Measurements from ENCODE around the gene PHB1. TPM values are rescaled to one million over a fixed set of nuclear protein-coding genes. Genes with fewer than 3 reads are reported as not detected.

PHB1 gene
- total RNA-seq, 2 experiments from 2014 or later: 24.2 to 31.6 TPM

DNA sequence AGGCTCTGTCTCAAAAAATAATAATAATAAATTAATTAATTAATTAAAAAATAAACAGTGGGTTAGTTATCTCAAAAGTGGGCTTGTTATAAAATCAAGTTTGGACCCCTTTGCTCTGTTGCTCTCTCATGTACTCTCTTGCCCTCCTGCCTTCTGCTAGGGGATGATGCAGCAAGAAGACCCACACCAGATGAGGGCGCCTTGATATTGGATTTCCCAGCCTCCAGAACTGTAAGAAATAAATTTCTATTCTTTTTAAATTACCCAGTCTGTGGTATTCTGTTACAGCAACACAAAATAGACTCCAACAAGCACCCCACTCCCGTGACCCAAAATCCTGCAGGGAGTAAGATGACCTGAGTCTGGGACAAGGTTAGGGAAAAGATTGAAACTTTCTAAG is 50.6 kb downstream of the PHB1 start:
- ATAC-seq (ENCODE audit: poor library complexity) (no peak), DNase-seq (no peak)
- Histone ChIP-seq H3K27ac (ENCODE audit: low read depth in 1 of 2, low read length in 2 of 2) (no peak overlapping the region), H3K4me1 (ENCODE audit: insufficient read depth, low read length) (peaks cover 33% of the 10 kb centered on the region), H3K4me3 (ENCODE audit: low read length) (no peak overlapping the region), H3K27me3 (ENCODE audit: control insufficient read depth in 1 of 2, insufficient read depth in 2 of 2, low read length in 2 of 2) (no peaks in the 10 kb centered on the region), H3K36me3 (ENCODE audit: insufficient read depth, low read length) (no peaks in the 10 kb centered on the region), H3K9me3 (ENCODE audit: control insufficient read depth in 1 of 2, insufficient read depth in 1 of 2, low read length in 2 of 2) (no peaks in the 10 kb centered on the region)
- ChIA-PET POLR2A (interaction anchor here (3.1 to 6.5 kb wide), 2 partner anchors 21 to 25 kb away, joined by 7 to 65 read pairs; no protein-coding TSS in a partner anchor), CTCF (interaction anchor here (0.6 to 1.4 kb wide), 3 partner anchors 9 to 48 kb away, joined by 3 to 4 read pairs (median 4); no protein-coding TSS in a partner anchor)
- Mint-ChIP-seq H3K4me1 (ENCODE audit: low read depth) (peaks cover 40% of the 10 kb centered on the region), H3K36me3 (ENCODE audit: low read depth) (peaks cover 8% of the 10 kb centered on the region), H3K9me3 (no peaks in the 10 kb centered on the region), H3K27me3 (no peaks in the 10 kb centered on the region), H3K27ac (no peak overlapping the region), H3K4me3 (peak overlapping the region; percentile 42)
- intact Hi-C loops (cut with DNase I, micrococcal nuclease): loop anchor here in 1 of 2 experiments (2.0 kb wide), 1 partner anchor 31 kb away; no protein-coding TSS in a partner anchor
- no peak for TF ChIP-seq CTCF (IDR thresholded peaks at IDR 0.05)

DNA sequence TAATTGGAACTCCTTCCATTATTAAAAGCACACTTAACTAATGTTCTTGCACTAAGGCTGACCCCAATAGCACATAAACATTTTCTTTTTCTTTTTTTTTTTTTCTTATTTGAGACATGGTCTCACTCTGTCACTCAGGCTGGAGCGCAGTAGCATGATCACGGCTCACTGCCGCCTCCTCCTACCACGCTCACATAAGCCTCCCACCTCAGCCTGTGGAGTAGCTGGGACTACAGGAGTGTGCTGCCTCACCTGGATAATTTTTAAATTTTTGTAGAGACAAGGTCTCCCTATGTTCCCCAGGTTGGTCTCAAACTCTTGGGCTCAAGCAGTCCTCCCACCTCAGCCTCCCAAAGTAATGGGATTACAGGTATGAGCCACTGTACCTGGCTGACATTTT is 51.4 kb downstream of the PHB1 start:
- intact Hi-C loops (cut with DNase I, micrococcal nuclease): loop anchor here in 1 of 2 experiments (2.0 kb wide), 1 partner anchor 426 kb away; the partner anchor contains the start of gene KAT7
- ChIA-PET CTCF (no interaction called here), POLR2A (interaction anchor here (1.1 to 6.5 kb wide), 4 partner anchors 13 to 26 kb away, joined by 3 to 65 read pairs (median 6); no protein-coding TSS in a partner anchor)
- ATAC-seq (ENCODE audit: poor library complexity): no peak
- Mint-ChIP-seq H3K27me3 (no peaks in the 10 kb centered on the region), H3K4me3 (peak overlapping the region; percentile 92), H3K36me3 (ENCODE audit: low read depth) (peaks cover 8% of the 10 kb centered on the region), H3K9me3 (no peaks in the 10 kb centered on the region), H3K27ac (peak overlapping the region; percentile 80), H3K4me1 (ENCODE audit: low read depth) (peaks cover 45% of the 10 kb centered on the region)
- TF ChIP-seq CTCF (IDR thresholded peaks at IDR 0.05): no peak
- no peak overlapping the region for H3K27ac ChIP-seq (ENCODE audit: low read depth in 1 of 2, low read length in 2 of 2)
- H3K27me3 ChIP-seq (ENCODE audit: control insufficient read depth in 1 of 2, insufficient read depth in 2 of 2, low read length in 2 of 2): no peaks in the 10 kb centered on the region
- H3K9me3 ChIP-seq (ENCODE audit: control insufficient read depth in 1 of 2, insufficient read depth in 1 of 2, low read length in 2 of 2): no peaks in the 10 kb centered on the region
- H3K36me3 ChIP-seq (ENCODE audit: insufficient read depth, low read length): no peaks in the 10 kb centered on the region
- peaks cover 33% of the 10 kb centered on the region for H3K4me1 ChIP-seq (ENCODE audit: insufficient read depth, low read length)
- no peak overlapping the region for H3K4me3 ChIP-seq (ENCODE audit: low read length)
- no peak for DNase-seq

GRCh38 chr17:49362723-49363117 is 52.0 kb downstream of the PHB1 start:
- no peaks in the 10 kb centered on the region for H3K9me3 ChIP-seq (ENCODE audit: control insufficient read depth in 1 of 2, insufficient read depth in 1 of 2, low read length in 2 of 2)
- ATAC-seq (ENCODE audit: poor library complexity) (no peak), DNase-seq (no peak)
- intact Hi-C loops (cut with DNase I, micrococcal nuclease): loop anchor here in 1 of 2 experiments (2.0 kb wide), 1 partner anchor 426 kb away; the partner anchor contains the start of gene KAT7
- Mint-ChIP-seq H3K36me3 (ENCODE audit: low read depth) (peaks cover 8% of the 10 kb centered on the region), H3K27me3 (no peaks in the 10 kb centered on the region), H3K4me1 (ENCODE audit: low read depth) (peaks cover 50% of the 10 kb centered on the region), H3K27ac (peak overlapping the region; percentile 80), H3K9me3 (no peaks in the 10 kb centered on the region), H3K4me3 (peak overlapping the region; percentile 92)
- ChIA-PET POLR2A (interaction anchor here (0.7 to 6.5 kb wide), 9 partner anchors 13 to 52 kb away, joined by 3 to 65 read pairs (median 4); partner anchors contain the start of gene PHB1), CTCF (no interaction called here)
- no peaks in the 10 kb centered on the region for H3K36me3 ChIP-seq (ENCODE audit: insufficient read depth, low read length)
- H3K4me1 ChIP-seq (ENCODE audit: insufficient read depth, low read length): peaks cover 34% of the 10 kb centered on the region
- H3K4me3 ChIP-seq (ENCODE audit: low read length): peak overlapping the region; percentile 44
- TF ChIP-seq CTCF (IDR thresholded peaks at IDR 0.05): no peak
- H3K27me3 ChIP-seq (ENCODE audit: control insufficient read depth in 1 of 2, insufficient read depth in 2 of 2, low read length in 2 of 2): no peaks in the 10 kb centered on the region
- peak overlapping the region in 1 of 2 donors; percentile 40 for H3K27ac ChIP-seq (ENCODE audit: low read depth in 1 of 2, low read length in 2 of 2)
